PFSK-1 (cell line): ENCODE results near the gene DOCK4.

Experiments
- FOXP2 ChIP-seq: optimal IDR thresholded peaks from 2 replicates; pipeline ENCODE3; 2011; ENCODE audit warnings: borderline replicate concordance, control low read depth, inconsistent platforms; ENCODE audit not compliant: insufficient read depth; ENCODE audit errors: extremely low read length, extremely low read depth
- POLR2AphosphoS5 ChIP-seq: IDR thresholded peaks from 2 replicates; pipeline ENCODE4 v1.6.1; 2012; ENCODE audit warnings: low read depth, mild to moderate bottlenecking, control low read depth, low read length, moderate library complexity
- SIN3A ChIP-seq: IDR thresholded peaks from 2 replicates; pipeline ENCODE4 v1.6.1; 2012; ENCODE audit warnings: mild to moderate bottlenecking, low read length, moderate library complexity, borderline replicate concordance; ENCODE audit not compliant: insufficient read depth
- TAF1 ChIP-seq: IDR thresholded peaks from 2 replicates; pipeline ENCODE4 v1.6.1; 2012; ENCODE audit warnings: low read length, control low read depth, borderline replicate concordance; ENCODE audit not compliant: insufficient read depth
- TF ChIP-seq, protein P1 (sequence below), 2 experiments: IDR thresholded peaks; 2 replicates each; pipeline versions ENCODE4 v1.6.1 to v1.8.0; 2011 to 2012; ENCODE audit warnings: low read depth in 2 of 2, low read length in 2 of 2, control low read depth in 1 of 2, inconsistent platforms in 1 of 2, mild to moderate bottlenecking in 1 of 2, moderate library complexity in 1 of 2; ENCODE audit not compliant: insufficient read depth in 1 of 2

DOCK4 gene

GRCh38 chr7:111955616-111956015 is 250.6 kb downstream of the DOCK4 start:
- TF ChIP-seq SIN3A (no peak), TAF1 (no peak), POLR2AphosphoS5 (no peak), FOXP2 (no peak)
- TF ChIP-seq, protein P1, sequence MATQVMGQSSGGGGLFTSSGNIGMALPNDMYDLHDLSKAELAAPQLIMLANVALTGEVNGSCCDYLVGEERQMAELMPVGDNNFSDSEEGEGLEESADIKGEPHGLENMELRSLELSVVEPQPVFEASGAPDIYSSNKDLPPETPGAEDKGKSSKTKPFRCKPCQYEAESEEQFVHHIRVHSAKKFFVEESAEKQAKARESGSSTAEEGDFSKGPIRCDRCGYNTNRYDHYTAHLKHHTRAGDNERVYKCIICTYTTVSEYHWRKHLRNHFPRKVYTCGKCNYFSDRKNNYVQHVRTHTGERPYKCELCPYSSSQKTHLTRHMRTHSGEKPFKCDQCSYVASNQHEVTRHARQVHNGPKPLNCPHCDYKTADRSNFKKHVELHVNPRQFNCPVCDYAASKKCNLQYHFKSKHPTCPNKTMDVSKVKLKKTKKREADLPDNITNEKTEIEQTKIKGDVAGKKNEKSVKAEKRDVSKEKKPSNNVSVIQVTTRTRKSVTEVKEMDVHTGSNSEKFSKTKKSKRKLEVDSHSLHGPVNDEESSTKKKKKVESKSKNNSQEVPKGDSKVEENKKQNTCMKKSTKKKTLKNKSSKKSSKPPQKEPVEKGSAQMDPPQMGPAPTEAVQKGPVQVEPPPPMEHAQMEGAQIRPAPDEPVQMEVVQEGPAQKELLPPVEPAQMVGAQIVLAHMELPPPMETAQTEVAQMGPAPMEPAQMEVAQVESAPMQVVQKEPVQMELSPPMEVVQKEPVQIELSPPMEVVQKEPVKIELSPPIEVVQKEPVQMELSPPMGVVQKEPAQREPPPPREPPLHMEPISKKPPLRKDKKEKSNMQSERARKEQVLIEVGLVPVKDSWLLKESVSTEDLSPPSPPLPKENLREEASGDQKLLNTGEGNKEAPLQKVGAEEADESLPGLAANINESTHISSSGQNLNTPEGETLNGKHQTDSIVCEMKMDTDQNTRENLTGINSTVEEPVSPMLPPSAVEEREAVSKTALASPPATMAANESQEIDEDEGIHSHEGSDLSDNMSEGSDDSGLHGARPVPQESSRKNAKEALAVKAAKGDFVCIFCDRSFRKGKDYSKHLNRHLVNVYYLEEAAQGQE (IDR thresholded peaks at IDR 0.05; ENCODE audit: insufficient read depth in 1 of 2, low read depth in 2 of 2, low read length in 2 of 2), result no peak

DNA sequence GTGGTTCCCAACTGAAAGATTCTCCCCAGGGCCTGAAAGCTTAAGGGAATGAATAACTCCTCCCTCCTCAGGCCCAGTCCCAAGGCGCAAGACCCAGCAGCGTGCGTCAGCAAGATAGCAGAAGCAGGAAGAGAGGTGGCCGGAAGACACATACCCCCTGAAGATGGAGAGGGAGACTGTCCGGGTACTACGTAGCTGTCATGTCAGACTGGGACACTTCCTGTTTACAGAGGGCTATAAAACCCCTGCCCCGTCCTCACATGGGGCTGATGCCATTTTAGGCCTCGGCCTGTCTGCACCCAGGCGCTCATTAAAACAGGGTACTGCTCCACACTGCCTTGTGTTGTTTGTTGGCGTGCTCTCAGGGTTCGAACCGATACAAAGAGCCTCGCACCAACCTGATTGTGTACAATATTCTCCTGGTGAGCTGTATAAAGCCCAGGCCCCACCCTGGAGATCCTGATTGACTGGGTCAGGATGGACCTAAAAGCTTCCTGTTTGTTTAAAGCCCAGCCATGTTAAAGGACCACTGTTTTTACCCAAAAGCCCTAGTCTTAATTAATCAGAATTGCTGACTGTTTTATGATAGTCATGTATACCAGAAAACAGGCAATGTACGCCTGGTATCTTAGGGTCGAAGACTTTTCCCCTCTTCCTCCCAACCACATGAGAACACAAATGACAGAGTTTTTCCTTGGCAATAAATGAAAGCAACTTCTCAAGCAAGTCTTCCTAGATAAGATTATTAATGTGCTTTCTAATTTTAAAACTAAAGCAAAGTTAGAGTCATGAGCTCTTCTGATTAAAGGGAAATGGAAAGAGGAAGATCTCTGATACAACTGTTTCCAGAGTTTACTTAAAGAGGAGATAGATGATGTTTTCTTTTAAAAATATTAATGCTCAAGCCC is 251.5 kb downstream of the DOCK4 start:
- TF ChIP-seq TAF1 (no peak), POLR2AphosphoS5 (no peak), SIN3A (no peak)
- TF ChIP-seq, protein P1 (IDR thresholded peaks at IDR 0.05; ENCODE audit: insufficient read depth in 1 of 2, low read depth in 2 of 2, low read length in 2 of 2), result no peak

- TF ChIP-seq, protein P1 (IDR thresholded peaks at IDR 0.05; ENCODE audit: insufficient read depth in 1 of 2, low read depth in 2 of 2, low read length in 2 of 2), result no peak
- no peak for TF ChIP-seq SIN3A
- no peak for TF ChIP-seq TAF1
- no peak for TF ChIP-seq POLR2AphosphoS5
- TF ChIP-seq FOXP2, result no peak
These were observed 252.1 kb downstream of the DOCK4 start for GRCh38 chr7:111954056-111954455.

GRCh38 chr7:111953611-111954010 is 252.6 kb downstream of the DOCK4 start:
- no peak for TF ChIP-seq SIN3A
- TF ChIP-seq, protein P1 (IDR thresholded peaks at IDR 0.05; ENCODE audit: insufficient read depth in 1 of 2, low read depth in 2 of 2, low read length in 2 of 2), result no peak
- no peak for TF ChIP-seq TAF1
- no peak for TF ChIP-seq FOXP2
- no peak for TF ChIP-seq POLR2AphosphoS5

GRCh38 chr7:111952783-111953182 is 253.4 kb downstream of the DOCK4 start:
- no peak for TF ChIP-seq POLR2AphosphoS5
- no peak for TF ChIP-seq SIN3A
- TF ChIP-seq, protein P1 (IDR thresholded peaks at IDR 0.05; ENCODE audit: insufficient read depth in 1 of 2, low read depth in 2 of 2, low read length in 2 of 2), result no peak
- TF ChIP-seq TAF1, result no peak
- TF ChIP-seq FOXP2, result no peak
